WTC11 (cell line): ENCODE data around the gene NPAS1. TPM values are rescaled to one million over a fixed set of nuclear protein-coding genes. Genes with fewer than 3 reads are reported as not detected.
A peak's percentile ranks its signal among the peaks of the same experiment; 100 is the strongest.
"Not testable (repeated sequence)": the region's sequence is repeated elsewhere in the genome, so short reads cannot be mapped to it uniquely, and the experiment has no call there.

Experiments used
- ATAC-seq: fragments of 200-7000 bp; cut with Tn5 transposase; 2 replicates; pipeline ENCODE4 v1.10.0; 2021; ENCODE audit warnings: mild to moderate bottlenecking, moderate library complexity
- CTCF ChIA-PET: fragments of 300-600 bp; sonication (Branson Sonifier 250); formaldehyde crosslinking; loops from one replicate; lab custom pipeline; 2021; ENCODE audit warnings: antibody characterized with exemption; lab: Charles Lee
- POLR2A ChIA-PET: fragments of 350-600 bp; sonication (Branson Sonifier 250); formaldehyde crosslinking; loops from one replicate; lab custom pipeline; 2021; ENCODE audit warnings: antibody characterized with exemption; lab: Charles Lee
- DNase-seq: peaks from one replicate; pipeline ENCODE4 v3.0.0; 2021; ENCODE audit warnings: low spot score
- H3K27ac Mint-ChIP-seq: 2 replicates; pipeline ENCODE4 v1.8.0; 2021; ENCODE audit warnings: mixed read lengths
- H3K27me3 Mint-ChIP-seq: 2 replicates; pipeline ENCODE4 v1.8.0; 2021; ENCODE audit warnings: low read depth, mild to moderate bottlenecking, moderate library complexity, mixed read lengths
- H3K36me3 Mint-ChIP-seq: 2 replicates; pipeline ENCODE4 v1.8.0; 2021; ENCODE audit warnings: mixed read lengths
- H3K4me1 Mint-ChIP-seq: 2 replicates; pipeline ENCODE4 v1.8.0; 2022; ENCODE audit warnings: mixed read lengths
- H3K4me3 Mint-ChIP-seq: 2 replicates; pipeline ENCODE4 v1.8.0; 2021; ENCODE audit warnings: mild to moderate bottlenecking, moderate library complexity, mixed read lengths
- H3K9me3 Mint-ChIP-seq: 2 replicates; pipeline ENCODE4 v1.8.0; 2021; ENCODE audit warnings: mixed read lengths
- ELF4 ChIP-seq: sonication (generic); formaldehyde crosslinking; IDR thresholded peaks from 2 replicates; pipeline ENCODE4 v1.8.1; 2022; ENCODE audit warnings: low read depth, mild to moderate bottlenecking, moderate library complexity, missing genetic modification reagents
- FOXJ3 ChIP-seq: sonication (generic); formaldehyde crosslinking; IDR thresholded peaks from 2 replicates; pipeline ENCODE4 v1.9.0; 2021; ENCODE audit warnings: missing genetic modification reagents, mild to moderate bottlenecking, borderline replicate concordance
- GRHL2 ChIP-seq: fragments of 250-450 bp; sonication (Bioruptor Pico); IDR thresholded peaks from 2 replicates; pipeline ENCODE4 v1.8.0; 2022; ENCODE audit warnings: mild to moderate bottlenecking, moderate library complexity; ENCODE audit not compliant: insufficient replicate concordance, severe bottlenecking
- JUN ChIP-seq: sonication (generic); formaldehyde crosslinking; IDR thresholded peaks from 2 replicates; pipeline ENCODE4 v1.8.0; 2023; ENCODE audit warnings: mild to moderate bottlenecking, missing genetic modification reagents
- NFE2L1 ChIP-seq: sonication (generic); formaldehyde crosslinking; IDR thresholded peaks from 2 replicates; pipeline ENCODE4 v1.8.1; 2023; ENCODE audit warnings: missing genetic modification reagents
- PRRX2 ChIP-seq: fragments of 250-450 bp; sonication (Bioruptor Pico); IDR thresholded peaks from 2 replicates; pipeline ENCODE4 v1.8.0; 2021; ENCODE audit warnings: mild to moderate bottlenecking
- SMAD3 ChIP-seq: sonication (generic); formaldehyde crosslinking; IDR thresholded peaks from 2 replicates; pipeline ENCODE4 v1.8.0; 2022; ENCODE audit warnings: missing genetic modification reagents, mild to moderate bottlenecking, borderline replicate concordance
- SMAD4 ChIP-seq: sonication (generic); formaldehyde crosslinking; IDR thresholded peaks from 2 replicates; pipeline ENCODE4 v1.8.0; 2022; ENCODE audit warnings: mild to moderate bottlenecking, missing genetic modification reagents
- ZNF219 ChIP-seq: sonication (generic); formaldehyde crosslinking; IDR thresholded peaks from 2 replicates; pipeline ENCODE4 v1.8.0; 2023; ENCODE audit warnings: missing genetic modification reagents, mild to moderate bottlenecking, borderline replicate concordance
- ZNF232 ChIP-seq: sonication (generic); formaldehyde crosslinking; IDR thresholded peaks from 2 replicates; pipeline ENCODE4 v1.8.0; 2022; ENCODE audit warnings: mild to moderate bottlenecking, missing genetic modification reagents
- ZNF416 ChIP-seq: fragments of 250-450 bp; sonication (Bioruptor Pico); IDR thresholded peaks from 2 replicates; pipeline ENCODE4 v1.9.0; 2021; ENCODE audit warnings: mild to moderate bottlenecking, inconsistent platforms
- total RNA-seq: library from RNA; stranded (reverse); gene quantifications from 3 replicates; pipeline ENCODE4 v1.2.3, GENCODE V29; 2021
- TF ChIP-seq, protein P1 (sequence below): sonication (generic); formaldehyde crosslinking; IDR thresholded peaks from 2 replicates; pipeline ENCODE4 v1.8.0; 2022; ENCODE audit warnings: missing genetic modification reagents
- TF ChIP-seq, protein P2 (sequence below): fragments of 200-600 bp; IDR thresholded peaks from 2 replicates; pipeline ENCODE4 v1.8.0; 2022; ENCODE audit warnings: antibody characterized with exemption
- TF ChIP-seq, protein P3 (sequence below): sonication (generic); formaldehyde crosslinking; IDR thresholded peaks from 2 replicates; pipeline ENCODE4 v1.8.1; 2023; ENCODE audit warnings: mild to moderate bottlenecking, moderate library complexity, missing genetic modification reagents

NPAS1 gene
- total RNA-seq, 1 experiment from 2014 or later, result 6.8 TPM

DNA sequence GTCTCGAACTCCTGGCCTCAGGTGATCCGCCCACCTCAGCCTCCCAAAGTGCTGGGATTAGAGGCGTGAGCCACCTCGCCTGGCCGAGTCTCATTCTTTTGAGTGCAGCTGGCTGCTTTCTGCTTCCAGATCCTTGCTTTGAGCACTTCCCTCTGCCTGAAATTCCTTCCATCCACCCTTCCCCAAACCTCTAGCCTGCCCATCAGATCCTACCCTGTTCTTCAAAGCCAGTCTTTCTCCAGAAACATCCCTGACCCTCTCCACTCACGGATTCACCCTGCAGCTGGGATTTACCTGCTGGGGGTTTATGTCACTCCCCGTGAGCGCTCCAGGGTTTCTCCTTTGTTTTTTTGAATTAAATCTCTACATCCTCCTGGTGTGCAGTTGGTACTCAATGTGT lies 13.1 kb upstream of the NPAS1 start:
- ChIA-PET POLR2A (interaction anchor here (0.6 kb wide), 1 partner anchor 212 kb away, joined by 6 read pairs; no protein-coding TSS in a partner anchor), CTCF (interaction anchor here (1.6 to 5.7 kb wide), 2 partner anchors 15 to 150 kb away, joined by 5 to 35 read pairs; no protein-coding TSS in a partner anchor)
- H3K27me3 Mint-ChIP-seq, result peaks cover 12% of the 10 kb centered on the region
- peak overlapping the region; percentile 54; the same call in 1 of the 2 replicates for H3K27ac Mint-ChIP-seq
- ATAC-seq (no peak), DNase-seq (no peak)
- no peak for TF ChIP-seq ELF4 (CRISPR knock-in tag)
- TF ChIP-seq, protein P1, sequence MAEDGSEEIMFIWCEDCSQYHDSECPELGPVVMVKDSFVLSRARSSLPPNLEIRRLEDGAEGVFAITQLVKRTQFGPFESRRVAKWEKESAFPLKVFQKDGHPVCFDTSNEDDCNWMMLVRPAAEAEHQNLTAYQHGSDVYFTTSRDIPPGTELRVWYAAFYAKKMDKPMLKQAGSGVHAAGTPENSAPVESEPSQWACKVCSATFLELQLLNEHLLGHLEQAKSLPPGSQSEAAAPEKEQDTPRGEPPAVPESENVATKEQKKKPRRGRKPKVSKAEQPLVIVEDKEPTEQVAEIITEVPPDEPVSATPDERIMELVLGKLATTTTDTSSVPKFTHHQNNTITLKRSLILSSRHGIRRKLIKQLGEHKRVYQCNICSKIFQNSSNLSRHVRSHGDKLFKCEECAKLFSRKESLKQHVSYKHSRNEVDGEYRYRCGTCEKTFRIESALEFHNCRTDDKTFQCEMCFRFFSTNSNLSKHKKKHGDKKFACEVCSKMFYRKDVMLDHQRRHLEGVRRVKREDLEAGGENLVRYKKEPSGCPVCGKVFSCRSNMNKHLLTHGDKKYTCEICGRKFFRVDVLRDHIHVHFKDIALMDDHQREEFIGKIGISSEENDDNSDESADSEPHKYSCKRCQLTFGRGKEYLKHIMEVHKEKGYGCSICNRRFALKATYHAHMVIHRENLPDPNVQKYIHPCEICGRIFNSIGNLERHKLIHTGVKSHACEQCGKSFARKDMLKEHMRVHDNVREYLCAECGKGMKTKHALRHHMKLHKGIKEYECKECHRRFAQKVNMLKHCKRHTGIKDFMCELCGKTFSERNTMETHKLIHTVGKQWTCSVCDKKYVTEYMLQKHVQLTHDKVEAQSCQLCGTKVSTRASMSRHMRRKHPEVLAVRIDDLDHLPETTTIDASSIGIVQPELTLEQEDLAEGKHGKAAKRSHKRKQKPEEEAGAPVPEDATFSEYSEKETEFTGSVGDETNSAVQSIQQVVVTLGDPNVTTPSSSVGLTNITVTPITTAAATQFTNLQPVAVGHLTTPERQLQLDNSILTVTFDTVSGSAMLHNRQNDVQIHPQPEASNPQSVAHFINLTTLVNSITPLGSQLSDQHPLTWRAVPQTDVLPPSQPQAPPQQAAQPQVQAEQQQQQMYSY, result peak; percentile 53
- TF ChIP-seq, all 79 proteins: peak for 1
- H3K36me3 Mint-ChIP-seq, result peaks cover 3% of the 10 kb centered on the region
- peaks cover 15% of the 10 kb centered on the region for H3K9me3 Mint-ChIP-seq
- no peak overlapping the region for H3K4me3 Mint-ChIP-seq
- peaks cover 21% of the 10 kb centered on the region for H3K4me1 Mint-ChIP-seq

DNA sequence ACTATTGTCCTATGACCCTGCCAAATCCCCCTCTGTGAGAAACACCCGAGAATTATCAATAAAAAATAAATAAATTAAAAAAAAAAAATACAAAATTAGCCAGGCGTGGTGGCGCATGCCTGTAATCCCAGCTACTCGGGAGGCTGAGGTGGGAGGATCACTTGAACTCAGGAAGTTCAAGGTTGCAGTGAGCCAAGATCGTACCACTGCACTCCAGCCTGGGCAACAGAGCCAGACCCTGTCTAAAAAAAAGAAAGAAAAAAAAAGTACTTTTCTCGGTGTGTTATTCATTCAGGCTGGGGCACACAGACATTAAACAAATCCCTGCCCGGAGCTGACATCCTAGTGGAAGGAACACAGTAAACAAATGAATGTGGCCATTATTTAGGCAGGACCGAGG lies 9.1 kb upstream of the NPAS1 start:
- H3K9me3 Mint-ChIP-seq, result peaks cover 15% of the 10 kb centered on the region
- POLR2A ChIA-PET, DNase-seq, H3K36me3 Mint-ChIP-seq, ATAC-seq, H3K4me3 Mint-ChIP-seq, H3K4me1 Mint-ChIP-seq, H3K27ac Mint-ChIP-seq, CTCF ChIA-PET: not testable (repeated sequence)
- peaks cover 28% of the 10 kb centered on the region for H3K27me3 Mint-ChIP-seq

DNA sequence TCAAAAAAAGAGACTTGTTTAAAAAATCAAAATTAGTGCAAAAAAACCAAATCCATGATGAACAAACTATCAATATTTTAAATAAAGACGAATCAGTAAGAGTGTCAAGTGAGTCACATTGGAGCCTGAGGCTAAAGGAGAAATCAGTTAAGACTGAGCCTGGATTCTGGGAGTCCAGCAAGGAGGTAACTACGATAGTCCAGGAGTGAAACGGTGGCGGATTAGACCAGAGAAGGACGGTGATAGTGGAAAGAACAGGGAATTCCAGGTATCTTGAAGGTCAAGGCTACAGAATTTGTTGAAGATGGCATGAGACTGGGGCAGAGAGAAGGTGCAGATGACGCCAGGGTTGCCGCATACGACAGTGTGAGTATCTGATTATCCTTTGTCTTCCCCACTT lies 7.0 kb upstream of the NPAS1 start:
- TF ChIP-seq FOXJ3 (CRISPR knock-in tag) (no peak), NFE2L1 (CRISPR knock-in tag) (no peak), PRRX2 (no peak), GRHL2 (CRISPR knock-in tag) (no peak), ZNF416 (CRISPR knock-in tag) (no peak), SMAD3 (CRISPR knock-in tag) (no peak), ZNF219 (CRISPR knock-in tag) (no peak), ZNF232 (no peak), JUN (CRISPR knock-in tag) (no peak), SMAD4 (CRISPR knock-in tag) (no peak)
- TF ChIP-seq, protein P2, sequence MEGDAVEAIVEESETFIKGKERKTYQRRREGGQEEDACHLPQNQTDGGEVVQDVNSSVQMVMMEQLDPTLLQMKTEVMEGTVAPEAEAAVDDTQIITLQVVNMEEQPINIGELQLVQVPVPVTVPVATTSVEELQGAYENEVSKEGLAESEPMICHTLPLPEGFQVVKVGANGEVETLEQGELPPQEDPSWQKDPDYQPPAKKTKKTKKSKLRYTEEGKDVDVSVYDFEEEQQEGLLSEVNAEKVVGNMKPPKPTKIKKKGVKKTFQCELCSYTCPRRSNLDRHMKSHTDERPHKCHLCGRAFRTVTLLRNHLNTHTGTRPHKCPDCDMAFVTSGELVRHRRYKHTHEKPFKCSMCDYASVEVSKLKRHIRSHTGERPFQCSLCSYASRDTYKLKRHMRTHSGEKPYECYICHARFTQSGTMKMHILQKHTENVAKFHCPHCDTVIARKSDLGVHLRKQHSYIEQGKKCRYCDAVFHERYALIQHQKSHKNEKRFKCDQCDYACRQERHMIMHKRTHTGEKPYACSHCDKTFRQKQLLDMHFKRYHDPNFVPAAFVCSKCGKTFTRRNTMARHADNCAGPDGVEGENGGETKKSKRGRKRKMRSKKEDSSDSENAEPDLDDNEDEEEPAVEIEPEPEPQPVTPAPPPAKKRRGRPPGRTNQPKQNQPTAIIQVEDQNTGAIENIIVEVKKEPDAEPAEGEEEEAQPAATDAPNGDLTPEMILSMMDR, result no peak
- TF ChIP-seq, protein P3, sequence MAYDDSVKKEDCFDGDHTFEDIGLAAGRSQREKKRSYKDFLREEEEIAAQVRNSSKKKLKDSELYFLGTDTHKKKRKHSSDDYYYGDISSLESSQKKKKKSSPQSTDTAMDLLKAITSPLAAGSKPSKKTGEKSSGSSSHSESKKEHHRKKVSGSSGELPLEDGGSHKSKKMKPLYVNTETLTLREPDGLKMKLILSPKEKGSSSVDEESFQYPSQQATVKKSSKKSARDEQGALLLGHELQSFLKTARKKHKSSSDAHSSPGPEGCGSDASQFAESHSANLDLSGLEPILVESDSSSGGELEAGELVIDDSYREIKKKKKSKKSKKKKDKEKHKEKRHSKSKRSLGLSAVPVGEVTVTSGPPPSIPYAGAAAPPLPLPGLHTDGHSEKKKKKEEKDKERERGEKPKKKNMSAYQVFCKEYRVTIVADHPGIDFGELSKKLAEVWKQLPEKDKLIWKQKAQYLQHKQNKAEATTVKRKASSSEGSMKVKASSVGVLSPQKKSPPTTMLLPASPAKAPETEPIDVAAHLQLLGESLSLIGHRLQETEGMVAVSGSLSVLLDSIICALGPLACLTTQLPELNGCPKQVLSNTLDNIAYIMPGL (CRISPR knock-in tag), result no peak
- TF ChIP-seq, protein P1, result no peak
- TF ChIP-seq, all 79 proteins: peak for 0
- H3K27ac Mint-ChIP-seq, result no peak overlapping the region
- CTCF ChIA-PET, result interaction anchor here (0.6 to 2.5 kb wide), 65 partner anchors 10 to 412 kb away, joined by 3 to 58 read pairs (median 5); partner anchors contain the start of genes CALM3, INAFM1, SAE1 and ZC3H4
- peaks cover 3% of the 10 kb centered on the region for H3K36me3 Mint-ChIP-seq
- no peak for DNase-seq
- POLR2A ChIA-PET, result interaction anchor here (0.9 to 1.0 kb wide), 2 partner anchors 35 to 145 kb away, joined by 3 read pairs; no protein-coding TSS in a partner anchor
- peaks cover 37% of the 10 kb centered on the region for H3K27me3 Mint-ChIP-seq
- H3K4me1 Mint-ChIP-seq, result peaks cover 4% of the 10 kb centered on the region
- peaks cover 12% of the 10 kb centered on the region for H3K9me3 Mint-ChIP-seq
- no peak for ATAC-seq
- H3K4me3 Mint-ChIP-seq, result no peak overlapping the region
